HFF-Myc (cell line): Measurements from ENCODE around the gene AP2M1.

Experiments
- DNase-seq: peaks from one replicate; pipeline ENCODE4 v3.0.0-alpha.2; 2011; ENCODE audit warnings: low read depth; ENCODE audit errors: extremely low read depth
- H3K4me3 ChIP-seq: replicated peaks from 2 replicates; pipeline ENCODE4 v1.5.1; 2011; ENCODE audit warnings: low read depth, mild to moderate bottlenecking, control low read depth, low read length
- TF ChIP-seq, protein P1 (sequence below): IDR thresholded peaks from 2 replicates; pipeline ENCODE4 v1.5.1; 2012; ENCODE audit warnings: mild to moderate bottlenecking, low read depth, low read length, control low read depth; ENCODE audit errors: missing control alignments

Gene AP2M1

DNA sequence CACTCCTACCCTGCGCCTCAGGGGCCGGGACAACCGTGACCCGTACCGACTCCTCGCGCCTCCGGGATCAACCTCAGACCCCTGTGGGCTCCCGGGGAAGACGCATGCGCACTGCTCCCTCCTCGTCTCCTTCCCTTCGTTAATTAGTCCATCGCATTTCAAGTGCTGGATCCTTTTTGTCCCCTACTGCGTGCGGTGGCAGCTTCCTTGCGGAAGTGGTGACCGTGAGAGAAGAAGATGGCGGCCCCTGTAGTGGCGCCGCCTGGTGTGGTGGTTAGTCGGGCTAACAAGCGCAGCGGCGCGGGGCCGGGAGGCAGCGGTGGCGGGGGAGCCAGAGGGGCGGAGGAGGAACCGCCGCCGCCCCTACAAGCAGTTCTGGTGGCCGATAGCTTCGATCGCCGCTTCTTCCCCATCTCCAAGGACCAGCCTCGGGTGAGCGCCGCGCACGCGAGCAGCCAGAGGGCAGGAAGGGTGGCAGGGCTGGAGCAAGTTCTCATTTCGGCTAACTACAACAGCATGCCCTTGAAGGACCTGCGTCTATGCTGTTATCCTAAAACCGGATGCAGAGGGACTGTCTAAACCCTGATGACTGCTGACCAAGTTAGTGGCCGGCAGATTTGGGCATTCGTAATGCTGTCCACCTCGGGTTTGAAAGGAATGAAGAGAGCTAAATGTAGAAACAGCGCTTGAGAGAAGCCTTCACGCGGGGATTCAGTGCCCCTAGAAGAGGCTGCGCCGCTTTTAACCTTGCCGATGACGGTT lies 39.3 kb upstream of the AP2M1 start, which contains the start of gene EIF2B5:
EIF2B5 (plus strand) TSS at position 210 of the 762 bp plus-strand sequence; CDS start at position 238, 28 bp downstream.
- TF ChIP-seq, protein P1, sequence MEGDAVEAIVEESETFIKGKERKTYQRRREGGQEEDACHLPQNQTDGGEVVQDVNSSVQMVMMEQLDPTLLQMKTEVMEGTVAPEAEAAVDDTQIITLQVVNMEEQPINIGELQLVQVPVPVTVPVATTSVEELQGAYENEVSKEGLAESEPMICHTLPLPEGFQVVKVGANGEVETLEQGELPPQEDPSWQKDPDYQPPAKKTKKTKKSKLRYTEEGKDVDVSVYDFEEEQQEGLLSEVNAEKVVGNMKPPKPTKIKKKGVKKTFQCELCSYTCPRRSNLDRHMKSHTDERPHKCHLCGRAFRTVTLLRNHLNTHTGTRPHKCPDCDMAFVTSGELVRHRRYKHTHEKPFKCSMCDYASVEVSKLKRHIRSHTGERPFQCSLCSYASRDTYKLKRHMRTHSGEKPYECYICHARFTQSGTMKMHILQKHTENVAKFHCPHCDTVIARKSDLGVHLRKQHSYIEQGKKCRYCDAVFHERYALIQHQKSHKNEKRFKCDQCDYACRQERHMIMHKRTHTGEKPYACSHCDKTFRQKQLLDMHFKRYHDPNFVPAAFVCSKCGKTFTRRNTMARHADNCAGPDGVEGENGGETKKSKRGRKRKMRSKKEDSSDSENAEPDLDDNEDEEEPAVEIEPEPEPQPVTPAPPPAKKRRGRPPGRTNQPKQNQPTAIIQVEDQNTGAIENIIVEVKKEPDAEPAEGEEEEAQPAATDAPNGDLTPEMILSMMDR: peak; percentile 34
- H3K4me3 ChIP-seq: peak within 1 kb of the TSS; percentile 99
- peak; percentile 89 for DNase-seq

DNA sequence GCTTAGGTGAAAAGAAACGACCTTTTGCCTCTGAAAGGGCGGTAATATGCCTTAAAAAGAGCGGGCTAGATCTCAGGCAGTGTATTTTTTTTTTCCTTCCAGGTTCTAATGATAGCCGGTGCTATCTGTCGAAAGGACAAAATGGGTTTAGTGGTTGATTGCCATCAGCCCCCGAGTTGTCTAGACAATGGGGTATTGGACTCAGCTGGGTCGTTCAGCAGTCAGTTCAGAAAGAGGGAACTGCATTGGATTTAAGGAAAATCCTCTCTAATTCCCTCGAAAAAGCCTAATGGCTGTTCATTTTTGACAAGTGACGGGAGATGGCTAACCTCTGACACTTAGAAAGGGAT lies 38.8 kb upstream of the AP2M1 start:
- H3K4me3 ChIP-seq: peak overlapping the region; percentile 99
- TF ChIP-seq, protein P1: no peak
- no peak for DNase-seq

GRCh38 chr3:184140436-184140835 lies 34.2 kb upstream of the AP2M1 start:
- TF ChIP-seq, protein P1: no peak
- no peak for DNase-seq
- no peak overlapping the region for H3K4me3 ChIP-seq

DNA sequence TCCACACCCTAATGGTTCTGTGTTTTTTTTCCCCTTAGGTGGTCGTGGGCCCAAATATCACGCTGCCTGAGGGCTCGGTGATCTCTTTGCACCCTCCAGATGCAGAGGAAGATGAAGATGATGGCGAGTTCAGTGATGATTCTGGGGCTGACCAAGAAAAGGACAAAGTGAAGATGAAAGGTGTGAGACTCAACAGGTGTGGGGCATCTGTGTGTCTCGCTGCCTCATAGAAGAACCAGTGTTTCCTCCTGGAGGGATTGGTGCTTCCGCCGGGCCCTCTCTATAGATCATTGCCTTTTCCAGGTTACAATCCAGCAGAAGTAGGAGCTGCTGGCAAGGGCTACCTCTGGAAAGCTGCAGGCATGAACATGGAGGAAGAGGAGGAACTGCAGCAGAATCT lies 32.5 kb upstream of the AP2M1 start:
- H3K4me3 ChIP-seq: no peak overlapping the region
- DNase-seq: no peak
- TF ChIP-seq, protein P1: no peak

- H3K4me3 ChIP-seq: no peak overlapping the region
- DNase-seq: no peak
- TF ChIP-seq, protein P1: no peak
Measured at GRCh38 chr3:184143327-184143726, 31.3 kb upstream of the AP2M1 start.

- TF ChIP-seq, protein P1: no peak
- no peak overlapping the region for H3K4me3 ChIP-seq
- no peak for DNase-seq
Measured at GRCh38 chr3:184144505-184144904, 30.1 kb upstream of the AP2M1 start.
